B cell (primary cell): ENCODE data around the gene SYNJ2. TPM values are rescaled to one million over a fixed set of nuclear protein-coding genes. Genes with fewer than 3 reads are reported as not detected.

ENCODE experiments used
- ATAC-seq: fragments of 200-7000 bp; cut with Tn5 transposase; one replicate; pipeline ENCODE4 v1.10.0; 2021; ENCODE audit warnings: low read depth, mild to moderate bottlenecking, moderate number of reproducible peaks, moderate library complexity
- CTCF ChIA-PET: fragments of 350-600 bp; sonication (Branson Sonifier 250); formaldehyde crosslinking; loops from one replicate; lab custom pipeline; 2021; ENCODE audit warnings: antibody characterized with exemption, inconsistent platforms; lab: Charles Lee
- POLR2A ChIA-PET: fragments of 350-600 bp; sonication (Branson Sonifier 250); formaldehyde crosslinking; loops from one replicate; lab custom pipeline; 2021; ENCODE audit warnings: antibody characterized with exemption; lab: Charles Lee
- DNase-seq: peaks from one replicate; pipeline ENCODE4 v3.0.0; 2013
- H2AFZ ChIP-seq: 2 replicates; pipeline ENCODE4 v1.6.1; 2012; ENCODE audit warnings: mild to moderate bottlenecking, low read depth, low read length; ENCODE audit not compliant: insufficient read depth, poor library complexity, severe bottlenecking
- H3K27ac ChIP-seq, 2 donors: 1 replicate in 1 of 2; 2 replicates in 1 of 2; pipeline ENCODE4 v1.5.1; 2012 to 2013; ENCODE audit warnings: low read length in 2 of 2, mild to moderate bottlenecking in 2 of 2, moderate library complexity in 1 of 2
- H3K27me3 ChIP-seq, 4 experiments: fragments of 200-600 bp in 1 of 4; sonication (generic) in 1 of 4; replicated peaks in 1 of 4; 1 replicate in 2 of 4; 2 replicates in 2 of 4; pipeline versions ENCODE4 v1.6.1 to v1.7.0; 2013 to 2016; ENCODE audit warnings: low read length in 3 of 4, mild to moderate bottlenecking in 2 of 4, mixed read lengths in 1 of 4, moderate library complexity in 1 of 4; ENCODE audit not compliant: insufficient read depth in 4 of 4, control insufficient read depth in 3 of 4; ENCODE audit errors: control extremely low read depth in 1 of 4
- H3K36me3 ChIP-seq, 2 experiments: replicated peaks in 1 of 2; 1 replicate in 1 of 2; 2 replicates in 1 of 2; pipeline versions ENCODE4 v1.6.1 to v1.7.1; 2013; ENCODE audit warnings: low read length in 1 of 2; ENCODE audit not compliant: insufficient read depth in 2 of 2, control insufficient read depth in 1 of 2; ENCODE audit errors: control extremely low read depth in 1 of 2, extremely low read depth in 1 of 2
- H3K4me1 ChIP-seq, 2 donors: fragments of 200-600 bp in 1 of 2; sonication (generic) in 1 of 2; 1 replicate in 1 of 2; 2 replicates in 1 of 2; pipeline versions ENCODE4 v1.5.1 to v1.6.1; 2013 to 2017; ENCODE audit warnings: low read length in 2 of 2; ENCODE audit not compliant: control insufficient read depth in 2 of 2, insufficient read depth in 2 of 2
- H3K4me2 ChIP-seq: replicated peaks from 2 replicates; pipeline ENCODE3; 2012; ENCODE audit warnings: mild to moderate bottlenecking, low read depth, low read length; ENCODE audit not compliant: poor library complexity, severe bottlenecking
- H3K4me3 ChIP-seq, 5 experiments: fragments of 200-600 bp in 1 of 5; sonication (generic) in 1 of 5; 1 replicate in 3 of 5; 2 replicates in 2 of 5; pipeline versions ENCODE4 v1.5.1 to v1.7.0; 2011 to 2016; ENCODE audit warnings: low read length in 4 of 5, mild to moderate bottlenecking in 4 of 5, low read depth in 2 of 5, control low read depth in 1 of 5, moderate library complexity in 1 of 5; ENCODE audit not compliant: insufficient read depth in 1 of 5; ENCODE audit errors: control extremely low read depth in 1 of 5, extremely low read depth in 1 of 5
- H3K79me2 ChIP-seq: fragments of 200-600 bp; sonication (generic); one replicate; pipeline ENCODE4 v1.6.0; 2016; ENCODE audit warnings: low read length; ENCODE audit not compliant: control insufficient read depth, insufficient read depth
- H3K9ac ChIP-seq: fragments of 200-600 bp; sonication (generic); 2 replicates; pipeline ENCODE4 v1.6.1; 2017; ENCODE audit warnings: mild to moderate bottlenecking, low read length, moderate library complexity
- H3K9me3 ChIP-seq, 3 donors: one replicate each; pipeline versions ENCODE4 v1.6.1 to v1.7.1; 2013; ENCODE audit warnings: low read length in 2 of 3; ENCODE audit not compliant: control insufficient read depth in 2 of 3, insufficient read depth in 1 of 3; ENCODE audit errors: control extremely low read depth in 1 of 3
- H4K20me1 ChIP-seq: 2 replicates; pipeline ENCODE4 v1.6.0; 2012; ENCODE audit warnings: mild to moderate bottlenecking, low read length; ENCODE audit not compliant: insufficient read depth, control insufficient read depth, poor library complexity, severe bottlenecking
- H3K27ac Mint-ChIP-seq: one replicate; pipeline ENCODE4 v1.8.0; 2021; ENCODE audit warnings: mixed read lengths
- H3K27me3 Mint-ChIP-seq: one replicate; pipeline ENCODE4 v1.8.0; 2021; ENCODE audit warnings: mixed read lengths
- H3K4me1 Mint-ChIP-seq: one replicate; pipeline ENCODE4 v1.8.0; 2021; ENCODE audit warnings: mixed read lengths
- H3K4me3 Mint-ChIP-seq: one replicate; pipeline ENCODE4 v1.8.0; 2021; ENCODE audit warnings: mixed read lengths
- H3K9me3 Mint-ChIP-seq: one replicate; pipeline ENCODE4 v1.8.0; 2022; ENCODE audit warnings: mixed read lengths; ENCODE audit not compliant: insufficient read depth
- EZH2 ChIP-seq: IDR thresholded peaks from 2 replicates; pipeline ENCODE4 v1.6.1; 2012; ENCODE audit warnings: borderline replicate concordance, low read depth, mild to moderate bottlenecking, moderate library complexity, low read length; ENCODE audit not compliant: insufficient read depth, poor library complexity, severe bottlenecking
- WGBS: methylation state at CpG from one replicate; pipeline ENCODE4 v1.1.5; 2013; ENCODE audit warnings: missing lambda C conversion rate; ENCODE audit not compliant: insufficient coverage; 5-methylcytosine and 5-hydroxymethylcytosine counted together
- intact Hi-C: fragments of 100-400 bp; cut with micrococcal nuclease; formaldehyde crosslinking; loops from one replicate; pipeline ENCODE4 v1.10.0; 2022
- polyA plus RNA-seq: library from polyadenylated mRNA; depleted of rRNA; stranded (reverse); fragments of >200 nt; gene quantifications from 2 replicates; pipeline ENCODE4 v1.2.3, GENCODE V29; 2012
- total RNA-seq, 2 donors: library from RNA; stranded (reverse); fragments of 120-200 nt in 1 of 2; gene quantifications; 1 replicate in 1 of 2; 2 replicates in 1 of 2; pipeline versions ENCODE4 v1.2.3 to v1.2.4, GENCODE V29; 2013 to 2022
- TF ChIP-seq, protein P1 (sequence below): fragments of 200-600 bp; IDR thresholded peaks from one replicate; pipeline ENCODE4 v1.8.0; 2022; ENCODE audit warnings: antibody characterized with exemption, mild to moderate bottlenecking

SYNJ2 gene
- total and polyA plus RNA-seq, 2 donors (not counting 1 experiment from before 2014, with no cell fraction given) = 5.2 to 11.4 TPM

DNA sequence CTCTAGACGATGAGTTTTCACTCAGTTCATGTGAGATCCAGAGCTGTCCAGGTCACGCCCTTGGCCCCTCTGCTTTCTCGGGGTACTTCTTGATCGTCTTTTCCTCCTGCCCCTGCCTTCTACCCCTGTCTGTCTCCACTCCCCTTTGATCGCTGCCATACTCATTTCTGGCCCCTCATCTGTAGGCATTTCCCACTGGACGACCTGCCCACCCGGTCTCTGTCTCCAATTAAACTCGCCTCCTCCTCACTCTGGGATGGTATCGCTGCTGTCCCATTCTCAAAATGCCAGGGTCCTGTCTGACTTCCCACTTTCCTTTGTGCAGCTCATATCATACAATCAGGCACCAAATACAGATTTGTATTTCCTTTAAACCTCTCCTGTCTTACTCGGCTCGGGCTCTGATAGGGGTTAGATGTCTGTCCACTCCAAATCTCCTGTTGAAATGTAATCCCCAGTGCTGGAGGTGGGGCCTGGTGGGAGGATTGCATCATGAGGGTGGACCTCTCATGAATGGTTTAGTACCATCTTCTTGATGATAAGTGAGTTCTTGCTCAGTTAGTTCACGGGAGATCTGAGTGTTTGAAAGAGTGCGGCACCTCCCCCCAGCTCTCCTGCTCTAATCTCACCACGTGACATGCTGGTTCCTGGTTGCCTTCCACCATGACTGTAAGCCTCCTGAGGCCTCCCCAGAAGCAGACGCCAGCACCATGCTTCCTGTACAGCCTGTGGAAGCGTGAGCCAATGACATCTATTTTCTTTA is 3.5 kb upstream of the SYNJ2 start:
- H3K27me3 ChIP-seq = no peaks in the 10 kb centered on the region
- no peak overlapping the region for H3K4me3 Mint-ChIP-seq
- no peaks in the 10 kb centered on the region for H3K9me3 ChIP-seq
- H3K9ac ChIP-seq = no peak overlapping the region
- ATAC-seq (no peak), DNase-seq (no peak)
- H3K79me2 ChIP-seq = peaks cover 3% of the 10 kb centered on the region
- intact Hi-C loops = no loop called here
- H3K4me3 ChIP-seq = no peak overlapping the region
- H3K4me1 Mint-ChIP-seq = peaks cover 22% of the 10 kb centered on the region
- H3K4me2 ChIP-seq = no peak overlapping the region
- ChIA-PET POLR2A (no interaction called here), CTCF (interaction anchor here (0.8 kb wide), 1 partner anchor 49 kb away, joined by 3 read pairs; no protein-coding TSS in a partner anchor)
- no peak for TF ChIP-seq EZH2
- TF ChIP-seq, protein P1, sequence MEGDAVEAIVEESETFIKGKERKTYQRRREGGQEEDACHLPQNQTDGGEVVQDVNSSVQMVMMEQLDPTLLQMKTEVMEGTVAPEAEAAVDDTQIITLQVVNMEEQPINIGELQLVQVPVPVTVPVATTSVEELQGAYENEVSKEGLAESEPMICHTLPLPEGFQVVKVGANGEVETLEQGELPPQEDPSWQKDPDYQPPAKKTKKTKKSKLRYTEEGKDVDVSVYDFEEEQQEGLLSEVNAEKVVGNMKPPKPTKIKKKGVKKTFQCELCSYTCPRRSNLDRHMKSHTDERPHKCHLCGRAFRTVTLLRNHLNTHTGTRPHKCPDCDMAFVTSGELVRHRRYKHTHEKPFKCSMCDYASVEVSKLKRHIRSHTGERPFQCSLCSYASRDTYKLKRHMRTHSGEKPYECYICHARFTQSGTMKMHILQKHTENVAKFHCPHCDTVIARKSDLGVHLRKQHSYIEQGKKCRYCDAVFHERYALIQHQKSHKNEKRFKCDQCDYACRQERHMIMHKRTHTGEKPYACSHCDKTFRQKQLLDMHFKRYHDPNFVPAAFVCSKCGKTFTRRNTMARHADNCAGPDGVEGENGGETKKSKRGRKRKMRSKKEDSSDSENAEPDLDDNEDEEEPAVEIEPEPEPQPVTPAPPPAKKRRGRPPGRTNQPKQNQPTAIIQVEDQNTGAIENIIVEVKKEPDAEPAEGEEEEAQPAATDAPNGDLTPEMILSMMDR = no peak
- no peak overlapping the region for H3K27ac ChIP-seq
- H3K4me1 ChIP-seq = peaks cover 15 to 25% of the 10 kb centered on the region in 2 donors
- H3K36me3 ChIP-seq = no peaks in the 10 kb centered on the region
- H3K27me3 Mint-ChIP-seq = no peaks in the 10 kb centered on the region
- no peaks in the 10 kb centered on the region for H3K9me3 Mint-ChIP-seq
- no peak overlapping the region for H3K27ac Mint-ChIP-seq
- no peak overlapping the region for H2AFZ ChIP-seq
- H4K20me1 ChIP-seq = no peaks in the 10 kb centered on the region
- 90% methylated on average over 12 of the region's 16 CpGs for WGBS
